NCI-H2029 (cell line): ENCODE measurements around the gene EDRF1.
"Not testable (repeated sequence)": the region's sequence is repeated elsewhere in the genome, so short reads cannot be mapped to it uniquely, and the experiment has no call there.

ENCODE experiments used
- DNase-seq: peaks from one replicate; lab custom pipeline; 2025; lab: John Stamatoyannopoulos, UW

The EDRF1 gene

GRCh38 chr10:125719173-125720001 lies at the start of gene EDRF1:
TSS of gene EDRF1 (plus strand) at chr10:125719709. CDS start at chr10:125719808, 99 bp downstream.
- peak; percentile 92 for DNase-seq

GRCh38 chr10:125672884-125673283 lies 46.6 kb upstream of the EDRF1 start:
- DNase-seq = no peak

GRCh38 chr10:125679436-125679835 lies 40.1 kb upstream of the EDRF1 start:
- DNase-seq = no peak

GRCh38 chr10:125683063-125683462 lies 36.4 kb upstream of the EDRF1 start, which contains the start of gene TEX36:
TSS of gene TEX36 (minus strand) at chr10:125683163. CDS start at chr10:125682989, 174 bp downstream.
- no peak for DNase-seq

GRCh38 chr10:125683821-125684220 lies 35.7 kb upstream of the EDRF1 start:
- no peak for DNase-seq

- no peak for DNase-seq
Observed at GRCh38 chr10:125684581-125684980, 34.9 kb upstream of the EDRF1 start.

- no peak for DNase-seq
Observed at GRCh38 chr10:125687507-125688185, 31.9 kb upstream of the EDRF1 start.

GRCh38 chr10:125689955-125690569 lies 29.4 kb upstream of the EDRF1 start:
- DNase-seq = no peak

- DNase-seq = peak; percentile 53
Observed at GRCh38 chr10:125691160-125691981, 28.1 kb upstream of the EDRF1 start.

- no peak for DNase-seq
Observed at GRCh38 chr10:125692196-125692595, 27.3 kb upstream of the EDRF1 start.

- DNase-seq = no peak
Observed at GRCh38 chr10:125692601-125693523, 26.6 kb upstream of the EDRF1 start.

- DNase-seq = no peak
Observed at GRCh38 chr10:125693524-125693847, 26.0 kb upstream of the EDRF1 start.

GRCh38 chr10:125694883-125695282 lies 24.6 kb upstream of the EDRF1 start:
- no peak for DNase-seq

- DNase-seq = not testable (repeated sequence)
Observed at GRCh38 chr10:125696884-125697283, 22.6 kb upstream of the EDRF1 start.

- no peak for DNase-seq
Observed at GRCh38 chr10:125698481-125698998, 21.0 kb upstream of the EDRF1 start.

GRCh38 chr10:125699562-125700143 lies 19.9 kb upstream of the EDRF1 start:
- DNase-seq = no peak

GRCh38 chr10:125700355-125700911 lies 19.1 kb upstream of the EDRF1 start:
- no peak for DNase-seq

GRCh38 chr10:125707541-125708468 lies 11.7 kb upstream of the EDRF1 start:
- DNase-seq = no peak

- DNase-seq = no peak
Observed at GRCh38 chr10:125708971-125709503, 10.5 kb upstream of the EDRF1 start.
